WERI-Rb-1 (cell line): Measurements from ENCODE around the gene ARID1A.
"Not testable (repeated sequence)": the region's sequence is repeated elsewhere in the genome, so short reads cannot be mapped to it uniquely, and the experiment has no call there.

Experiments used
- DNase-seq: peaks from one replicate; pipeline ENCODE4 v3.0.0-alpha.2; 2020
- H3K27ac ChIP-seq: fragments of 250-450 bp; sonication (Bioruptor Pico); 2 replicates; pipeline ENCODE4 v1.5.1; 2020; ENCODE audit warnings: mild to moderate bottlenecking, moderate library complexity
- H3K27me3 ChIP-seq: fragments of 250-450 bp; sonication (Bioruptor Pico); 2 replicates; pipeline ENCODE4 v1.5.1; 2021; ENCODE audit warnings: mild to moderate bottlenecking, low read depth, moderate library complexity; ENCODE audit not compliant: insufficient read depth, severe bottlenecking
- H3K36me3 ChIP-seq: fragments of 250-450 bp; sonication (Bioruptor Pico); 2 replicates; pipeline ENCODE4 v1.5.1; 2020; ENCODE audit warnings: mild to moderate bottlenecking, moderate library complexity
- H3K4me3 ChIP-seq: 2 replicates; pipeline ENCODE4 v1.5.1; 2011; ENCODE audit warnings: low read depth, mild to moderate bottlenecking, control low read depth, low read length
- H3K9me3 ChIP-seq: fragments of 250-450 bp; sonication (Bioruptor Pico); 2 replicates; pipeline ENCODE4 v1.5.1; 2021; ENCODE audit warnings: mild to moderate bottlenecking, moderate library complexity; ENCODE audit not compliant: severe bottlenecking
- TF ChIP-seq, protein P1 (sequence below): IDR thresholded peaks from 2 replicates; pipeline ENCODE4 v1.5.1; 2011; ENCODE audit warnings: low read depth, mild to moderate bottlenecking, control low read depth, inconsistent platforms, low read length

ARID1A gene

DNA sequence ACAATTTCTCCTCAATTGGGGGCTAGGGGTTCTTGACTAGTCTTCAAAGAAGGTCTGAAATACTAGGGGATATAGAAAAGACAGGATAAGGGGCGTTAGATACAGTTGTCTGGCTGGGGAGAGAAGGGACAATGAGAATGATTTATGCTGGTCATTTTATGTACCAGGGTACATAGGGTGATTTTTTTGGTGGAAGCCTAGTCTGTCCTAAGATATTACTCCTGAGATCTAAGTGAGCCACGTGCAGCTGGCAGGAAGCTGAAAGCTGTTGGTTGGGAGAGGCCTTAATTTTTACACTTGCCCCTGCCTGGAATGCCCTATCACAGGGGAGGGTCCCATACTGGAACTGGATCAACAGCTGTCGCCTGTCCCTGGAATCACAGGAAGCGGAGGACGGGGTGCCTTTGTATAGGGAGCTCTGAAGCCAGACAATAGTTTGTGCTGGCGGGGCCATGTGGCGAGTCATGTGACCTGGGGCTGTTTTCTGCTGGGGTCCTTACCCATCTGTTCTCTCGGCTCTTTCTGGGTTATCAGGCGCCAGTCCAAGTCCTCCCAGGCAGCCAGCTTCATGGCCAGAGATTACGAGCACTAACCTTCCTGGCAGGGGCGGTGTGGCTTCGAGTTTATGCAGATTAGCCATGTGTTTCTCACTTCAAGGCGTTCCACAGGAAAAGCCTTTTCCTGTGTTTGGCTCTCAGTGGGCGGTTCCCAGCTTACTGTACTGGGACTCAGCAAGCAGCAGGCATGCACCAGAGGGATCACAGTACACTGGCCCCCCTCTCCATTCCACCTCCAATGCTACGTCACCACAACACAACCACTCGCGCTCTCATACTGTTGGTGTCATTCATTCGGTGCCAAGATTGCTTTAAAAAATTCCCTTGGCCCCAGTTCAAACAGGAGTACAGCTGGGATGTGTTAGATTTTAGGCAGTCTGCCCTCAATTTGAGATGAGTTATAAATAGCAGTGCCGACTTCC is 27.5 kb downstream of the ARID1A start:
- TF ChIP-seq, protein P1, sequence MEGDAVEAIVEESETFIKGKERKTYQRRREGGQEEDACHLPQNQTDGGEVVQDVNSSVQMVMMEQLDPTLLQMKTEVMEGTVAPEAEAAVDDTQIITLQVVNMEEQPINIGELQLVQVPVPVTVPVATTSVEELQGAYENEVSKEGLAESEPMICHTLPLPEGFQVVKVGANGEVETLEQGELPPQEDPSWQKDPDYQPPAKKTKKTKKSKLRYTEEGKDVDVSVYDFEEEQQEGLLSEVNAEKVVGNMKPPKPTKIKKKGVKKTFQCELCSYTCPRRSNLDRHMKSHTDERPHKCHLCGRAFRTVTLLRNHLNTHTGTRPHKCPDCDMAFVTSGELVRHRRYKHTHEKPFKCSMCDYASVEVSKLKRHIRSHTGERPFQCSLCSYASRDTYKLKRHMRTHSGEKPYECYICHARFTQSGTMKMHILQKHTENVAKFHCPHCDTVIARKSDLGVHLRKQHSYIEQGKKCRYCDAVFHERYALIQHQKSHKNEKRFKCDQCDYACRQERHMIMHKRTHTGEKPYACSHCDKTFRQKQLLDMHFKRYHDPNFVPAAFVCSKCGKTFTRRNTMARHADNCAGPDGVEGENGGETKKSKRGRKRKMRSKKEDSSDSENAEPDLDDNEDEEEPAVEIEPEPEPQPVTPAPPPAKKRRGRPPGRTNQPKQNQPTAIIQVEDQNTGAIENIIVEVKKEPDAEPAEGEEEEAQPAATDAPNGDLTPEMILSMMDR = no peak
- DNase-seq = peak; percentile 98
- H3K27me3 ChIP-seq = no peaks in the 10 kb centered on the region
- H3K27ac ChIP-seq = peak overlapping the region; percentile 97
- peak overlapping the region; percentile 41 for H3K4me3 ChIP-seq
- no peaks in the 10 kb centered on the region for H3K9me3 ChIP-seq
- peaks cover 8% of the 10 kb centered on the region; the same call in 1 of the 2 replicates for H3K36me3 ChIP-seq

DNA sequence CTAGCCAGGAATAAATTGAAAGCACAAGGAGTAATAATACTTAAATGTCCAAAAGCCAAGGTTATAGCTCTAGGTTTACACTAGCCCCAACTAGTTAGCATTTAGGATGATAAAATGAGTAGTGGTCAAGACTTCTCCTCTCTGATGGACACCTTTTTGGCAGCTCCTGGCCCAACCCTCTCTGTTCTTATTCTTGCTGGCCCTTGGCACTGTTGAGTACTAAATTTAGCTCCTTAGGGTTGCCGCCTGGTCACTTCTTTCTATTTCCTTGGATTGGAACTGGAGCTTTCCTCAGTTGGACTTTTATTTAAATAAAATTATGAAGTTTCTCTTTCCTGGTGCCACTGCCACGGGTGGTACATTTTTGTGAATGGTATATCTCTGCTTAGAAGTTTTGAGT is 28.3 kb downstream of the ARID1A start:
- H3K27me3 ChIP-seq = no peaks in the 10 kb centered on the region
- H3K36me3 ChIP-seq = peaks cover 6% of the 10 kb centered on the region
- DNase-seq = no peak
- H3K9me3 ChIP-seq = no peaks in the 10 kb centered on the region
- H3K4me3 ChIP-seq = peak overlapping the region; percentile 41
- TF ChIP-seq, protein P1 = no peak
- peak overlapping the region; percentile 97 for H3K27ac ChIP-seq

DNA sequence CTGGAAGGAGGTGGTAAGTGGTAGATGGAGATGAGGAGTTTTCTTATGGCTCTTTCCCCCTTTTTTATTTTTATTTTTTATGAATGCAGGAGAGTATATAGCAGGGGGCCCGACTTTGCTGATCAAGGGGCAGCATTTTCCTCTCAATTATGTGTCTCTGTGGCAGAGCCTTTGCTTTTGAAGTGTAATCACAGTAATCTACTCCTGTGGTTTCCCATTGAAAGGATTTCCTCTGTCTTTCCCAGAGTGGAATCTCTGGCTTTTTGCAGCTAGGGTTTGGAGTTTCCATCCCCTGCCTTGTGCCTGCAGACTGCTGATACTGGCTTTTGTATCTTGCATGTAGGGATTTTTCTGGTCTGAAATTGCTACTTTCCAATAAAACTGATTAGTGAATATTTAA is 29.1 kb downstream of the ARID1A start:
- H3K27me3 ChIP-seq = no peaks in the 10 kb centered on the region
- no peak overlapping the region for H3K4me3 ChIP-seq
- H3K36me3 ChIP-seq = peaks cover 9% of the 10 kb centered on the region
- TF ChIP-seq, protein P1 = no peak
- H3K27ac ChIP-seq = no peak overlapping the region; the same call in 1 of the 2 replicates
- no peak for DNase-seq
- no peaks in the 10 kb centered on the region for H3K9me3 ChIP-seq

- peaks cover 19% of the 10 kb centered on the region for H3K36me3 ChIP-seq
- H3K27me3 ChIP-seq, H3K9me3 ChIP-seq, H3K27ac ChIP-seq, DNase-seq, H3K4me3 ChIP-seq: not testable (repeated sequence)
Observed at GRCh38 chr1:26725904-26726303, 30.1 kb downstream of the ARID1A start.

GRCh38 chr1:26726784-26727183 is 31.0 kb downstream of the ARID1A start:
- no peaks in the 10 kb centered on the region for H3K27me3 ChIP-seq
- H3K36me3 ChIP-seq = peaks cover 26% of the 10 kb centered on the region
- H3K4me3 ChIP-seq = no peak overlapping the region
- no peak overlapping the region for H3K27ac ChIP-seq
- H3K9me3 ChIP-seq = no peaks in the 10 kb centered on the region
- TF ChIP-seq, protein P1 = no peak
- DNase-seq = no peak

DNA sequence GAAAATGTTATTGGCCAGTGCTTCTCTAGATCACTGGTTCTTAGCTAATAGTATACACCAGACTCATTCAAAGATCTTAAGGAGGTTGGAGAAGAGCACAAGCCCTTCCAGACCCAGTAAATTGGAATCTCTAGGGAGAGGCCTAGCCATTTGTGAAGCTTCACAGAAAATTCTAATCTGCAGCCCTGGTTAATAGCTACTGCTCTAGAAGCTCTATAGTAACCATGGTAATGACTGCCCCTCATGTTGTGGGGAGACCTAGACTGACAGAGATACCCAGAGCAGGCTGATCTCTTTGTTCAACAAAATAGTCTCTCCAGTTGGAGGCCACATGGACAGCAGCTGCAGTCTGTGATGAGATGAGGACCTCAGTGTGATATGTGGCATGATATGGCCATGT is 31.7 kb downstream of the ARID1A start:
- H3K36me3 ChIP-seq = peaks cover 33% of the 10 kb centered on the region
- H3K9me3 ChIP-seq = no peaks in the 10 kb centered on the region
- TF ChIP-seq, protein P1 = no peak
- no peak overlapping the region for H3K27ac ChIP-seq
- H3K4me3 ChIP-seq = no peak overlapping the region
- no peak for DNase-seq
- H3K27me3 ChIP-seq = no peaks in the 10 kb centered on the region
